Measurements from ENCODE around the gene HPRT1. TPM values are rescaled to one million over a fixed set of nuclear protein-coding genes. Genes with fewer than 3 reads are reported as not detected.

HPRT1 gene
- 14.8 and 22.1 TPM in 2 replicates for total RNA-seq

- no peak for TF ChIP-seq CTCF (conservative IDR thresholded peaks at IDR 0.05; ENCODE audit: low read depth, low read length)
- H3K4me3 ChIP-seq (ENCODE audit: low read depth, low read length) = peak within 1 kb of the TSS; percentile 58
- DNase-seq (ENCODE audit: low read depth) = no peak
These were observed at the start of gene HPRT1 for GRCh38 chrX:134460005-134460861. Gene HPRT1, plus strand, starts transcription at chrX:134460165. Its CDS starts 147 bp downstream, at chrX:134460312.

- TF ChIP-seq CTCF (conservative IDR thresholded peaks at IDR 0.05; ENCODE audit: low read depth, low read length) = no peak
- no peak for DNase-seq (ENCODE audit: low read depth)
- no peak overlapping the region for H3K4me3 ChIP-seq (ENCODE audit: low read depth, low read length)
These were observed 43.9 kb upstream of the HPRT1 start for GRCh38 chrX:134416087-134416486.

- TF ChIP-seq CTCF (conservative IDR thresholded peaks at IDR 0.05; ENCODE audit: low read depth, low read length) = no peak
- no peak for DNase-seq (ENCODE audit: low read depth)
- H3K4me3 ChIP-seq (ENCODE audit: low read depth, low read length) = no peak overlapping the region
These were observed 41.5 kb upstream of the HPRT1 start for GRCh38 chrX:134418317-134419113.

- no peak for DNase-seq (ENCODE audit: low read depth)
- TF ChIP-seq CTCF (conservative IDR thresholded peaks at IDR 0.05; ENCODE audit: low read depth, low read length) = no peak
- no peak overlapping the region for H3K4me3 ChIP-seq (ENCODE audit: low read depth, low read length)
These were observed 40.2 kb upstream of the HPRT1 start for GRCh38 chrX:134419784-134420183.

- no peak for DNase-seq (ENCODE audit: low read depth)
- TF ChIP-seq CTCF (conservative IDR thresholded peaks at IDR 0.05; ENCODE audit: low read depth, low read length) = peak; percentile 44
- no peak overlapping the region for H3K4me3 ChIP-seq (ENCODE audit: low read depth, low read length)
These were observed 36.4 kb upstream of the HPRT1 start for GRCh38 chrX:134423606-134424005.

GRCh38 chrX:134426281-134426680, 33.7 kb upstream of the HPRT1 start:
- DNase-seq (ENCODE audit: low read depth) = no peak
- TF ChIP-seq CTCF (conservative IDR thresholded peaks at IDR 0.05; ENCODE audit: low read depth, low read length) = no peak
- no peak overlapping the region for H3K4me3 ChIP-seq (ENCODE audit: low read depth, low read length)
